ENCODE data around the gene STK35.

DNA sequence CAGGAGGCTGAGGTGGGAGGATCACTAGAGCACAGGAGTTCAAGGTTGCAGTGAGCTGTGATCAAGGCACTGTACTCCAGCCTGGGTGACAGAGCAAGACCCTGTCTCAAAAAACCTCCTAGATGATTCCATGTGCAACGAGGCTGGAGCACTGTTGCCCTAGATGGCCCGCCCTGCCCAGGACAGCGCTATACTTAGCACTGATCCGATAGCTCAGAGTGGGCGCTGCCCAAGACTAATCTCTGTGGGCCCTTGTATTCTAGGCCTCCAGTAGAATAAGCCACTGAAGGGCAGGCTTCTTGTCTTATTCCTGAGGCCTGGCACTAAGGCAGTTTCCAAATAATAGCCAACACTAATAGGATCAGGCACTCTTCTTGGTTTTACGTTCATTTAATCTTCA, 41.0 kb downstream of the STK35 start:
- TF ChIP-seq, protein P1, sequence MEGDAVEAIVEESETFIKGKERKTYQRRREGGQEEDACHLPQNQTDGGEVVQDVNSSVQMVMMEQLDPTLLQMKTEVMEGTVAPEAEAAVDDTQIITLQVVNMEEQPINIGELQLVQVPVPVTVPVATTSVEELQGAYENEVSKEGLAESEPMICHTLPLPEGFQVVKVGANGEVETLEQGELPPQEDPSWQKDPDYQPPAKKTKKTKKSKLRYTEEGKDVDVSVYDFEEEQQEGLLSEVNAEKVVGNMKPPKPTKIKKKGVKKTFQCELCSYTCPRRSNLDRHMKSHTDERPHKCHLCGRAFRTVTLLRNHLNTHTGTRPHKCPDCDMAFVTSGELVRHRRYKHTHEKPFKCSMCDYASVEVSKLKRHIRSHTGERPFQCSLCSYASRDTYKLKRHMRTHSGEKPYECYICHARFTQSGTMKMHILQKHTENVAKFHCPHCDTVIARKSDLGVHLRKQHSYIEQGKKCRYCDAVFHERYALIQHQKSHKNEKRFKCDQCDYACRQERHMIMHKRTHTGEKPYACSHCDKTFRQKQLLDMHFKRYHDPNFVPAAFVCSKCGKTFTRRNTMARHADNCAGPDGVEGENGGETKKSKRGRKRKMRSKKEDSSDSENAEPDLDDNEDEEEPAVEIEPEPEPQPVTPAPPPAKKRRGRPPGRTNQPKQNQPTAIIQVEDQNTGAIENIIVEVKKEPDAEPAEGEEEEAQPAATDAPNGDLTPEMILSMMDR (IDR thresholded peaks at IDR 0.05; ENCODE audit: insufficient read depth, low read length) = no peak
- no peak for TF ChIP-seq POLR2AphosphoS5 (IDR thresholded peaks at IDR 0.05; ENCODE audit: low read depth)

Data from HL-60 (cell line).